ENCODE measurements around the gene ZFP3. TPM values are rescaled to one million over a fixed set of nuclear protein-coding genes. Genes with fewer than 3 reads are reported as not detected.
"Not testable (repeated sequence)": the region's sequence is repeated elsewhere in the genome, so short reads cannot be mapped to it uniquely, and the experiment has no call there.

ZFP3 gene
- total RNA-seq, 2 experiments from 2014 or later, result 2.9 to 3.4 TPM

DNA sequence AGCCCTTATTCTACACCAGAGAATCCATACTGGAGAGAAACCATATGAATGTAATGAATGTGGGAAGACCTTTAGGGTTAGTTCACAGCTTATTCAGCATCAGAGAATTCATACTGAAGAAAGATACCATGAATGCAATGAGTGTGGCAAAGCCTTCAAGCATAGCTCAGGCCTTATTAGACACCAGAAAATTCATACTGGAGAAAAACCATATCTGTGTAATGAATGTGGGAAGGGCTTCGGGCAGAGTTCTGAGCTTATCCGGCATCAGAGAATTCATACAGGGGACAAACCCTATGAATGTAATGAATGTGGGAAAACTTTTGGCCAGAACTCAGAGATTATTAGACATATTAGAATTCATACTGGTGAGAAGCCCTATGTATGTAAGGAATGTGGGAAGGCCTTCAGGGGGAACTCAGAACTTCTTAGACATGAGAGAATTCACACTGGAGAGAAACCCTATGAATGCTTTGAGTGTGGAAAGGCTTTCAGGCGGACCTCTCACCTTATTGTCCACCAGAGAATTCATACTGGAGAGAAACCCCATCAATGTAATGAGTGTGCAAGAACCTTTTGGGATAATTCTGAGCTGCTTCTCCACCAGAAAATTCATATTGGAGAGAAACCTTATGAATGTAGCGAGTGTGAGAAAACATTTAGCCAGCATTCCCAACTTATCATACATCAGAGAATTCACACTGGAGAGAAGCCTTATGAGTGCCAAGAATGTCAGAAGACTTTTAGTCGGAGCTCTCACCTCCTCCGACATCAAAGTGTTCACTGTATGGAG is 14.1 kb downstream of the ZFP3 start:
- POLR2A ChIA-PET, result interaction anchor here (1.0 kb wide), 1 partner anchor 14 kb away, joined by 3 read pairs; the partner anchor contains the start of gene ZFP3
- H3K9me3 Mint-ChIP-seq, result peaks cover 78% of the 10 kb centered on the region
- CTCF ChIA-PET, result no interaction called here
- DNase-seq, result no peak
- no peak overlapping the region for H3K4me3 Mint-ChIP-seq
- peaks cover 18% of the 10 kb centered on the region for H3K27me3 Mint-ChIP-seq
- peaks cover 76% of the 10 kb centered on the region for H3K36me3 Mint-ChIP-seq (ENCODE audit: low read depth)
- H3K27ac Mint-ChIP-seq, result no peak overlapping the region
- H3K4me1 Mint-ChIP-seq, result no peaks in the 10 kb centered on the region

DNA sequence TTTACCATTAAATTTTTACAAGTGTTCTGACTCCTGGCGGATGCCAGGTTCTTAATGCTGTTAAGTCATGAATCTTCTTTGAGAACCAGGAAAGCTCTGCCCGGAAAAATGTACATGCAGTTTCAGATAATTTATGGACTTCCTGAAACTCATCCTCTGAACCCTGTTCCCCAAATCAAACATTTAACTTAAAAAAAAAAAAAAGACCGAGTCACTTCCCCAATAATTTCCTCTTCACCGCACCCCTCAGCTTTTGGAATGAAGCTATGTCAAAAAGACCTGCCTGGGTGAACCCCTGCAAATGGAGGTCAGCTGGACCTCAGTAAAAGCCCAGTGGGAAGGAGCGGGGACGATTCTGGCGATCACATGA is 18.4 kb downstream of the ZFP3 start:
- Mint-ChIP-seq H3K4me3 (no peak overlapping the region), H3K27ac (no peak overlapping the region), H3K36me3 (ENCODE audit: low read depth) (peaks cover 46% of the 10 kb centered on the region), H3K4me1 (no peaks in the 10 kb centered on the region), H3K27me3 (peaks cover 19% of the 10 kb centered on the region), H3K9me3 (peaks cover 60% of the 10 kb centered on the region)
- no peak for DNase-seq
- CTCF ChIA-PET, result no interaction called here
- POLR2A ChIA-PET, result no interaction called here

DNA sequence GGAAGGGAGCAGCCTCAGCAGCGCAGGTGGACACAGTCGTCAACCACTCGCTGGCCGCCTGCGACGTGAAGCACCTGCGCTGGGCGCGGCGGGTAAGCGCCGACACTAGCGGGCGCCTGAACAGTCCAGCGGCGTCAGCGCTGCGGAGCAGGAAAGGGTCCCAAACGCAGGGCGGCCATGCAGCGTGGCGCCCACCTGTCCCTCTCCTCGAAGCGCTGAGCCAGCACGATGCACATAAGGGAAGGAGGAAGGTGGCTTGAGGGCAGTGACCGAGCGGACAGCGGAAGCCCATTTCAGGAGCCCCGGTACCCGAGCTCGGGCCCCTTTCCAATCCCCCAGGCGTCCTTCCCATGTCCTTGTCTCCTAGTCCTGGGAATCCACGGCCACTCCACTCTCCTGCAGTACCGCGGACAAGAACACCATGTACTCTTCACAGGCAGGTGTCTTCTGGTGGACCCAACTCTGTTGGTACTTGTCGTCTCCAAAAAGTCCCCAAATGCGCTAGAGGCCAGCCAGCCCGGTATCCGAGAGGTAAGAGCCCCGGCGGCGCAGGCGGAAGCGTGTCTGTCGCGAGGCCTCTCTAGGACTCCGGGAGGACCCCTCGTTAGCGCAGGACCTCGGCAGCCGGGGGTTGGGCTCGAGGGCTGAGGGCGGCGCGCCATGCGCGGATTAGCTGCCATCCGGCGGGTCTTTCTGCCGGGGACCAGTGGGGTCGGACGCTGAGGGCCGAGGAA is 19.0 kb downstream of the ZFP3 start:
- Mint-ChIP-seq H3K27me3 (peaks cover 19% of the 10 kb centered on the region), H3K9me3 (peaks cover 56% of the 10 kb centered on the region), H3K4me3 (no peak overlapping the region), H3K36me3 (ENCODE audit: low read depth) (peaks cover 40% of the 10 kb centered on the region), H3K27ac (no peak overlapping the region), H3K4me1 (no peaks in the 10 kb centered on the region)
- ChIA-PET POLR2A (interaction anchor here (0.6 kb wide), 1 partner anchor 40 kb away, joined by 4 read pairs; no protein-coding TSS in a partner anchor), CTCF (no interaction called here)
- DNase-seq, result no peak

DNA sequence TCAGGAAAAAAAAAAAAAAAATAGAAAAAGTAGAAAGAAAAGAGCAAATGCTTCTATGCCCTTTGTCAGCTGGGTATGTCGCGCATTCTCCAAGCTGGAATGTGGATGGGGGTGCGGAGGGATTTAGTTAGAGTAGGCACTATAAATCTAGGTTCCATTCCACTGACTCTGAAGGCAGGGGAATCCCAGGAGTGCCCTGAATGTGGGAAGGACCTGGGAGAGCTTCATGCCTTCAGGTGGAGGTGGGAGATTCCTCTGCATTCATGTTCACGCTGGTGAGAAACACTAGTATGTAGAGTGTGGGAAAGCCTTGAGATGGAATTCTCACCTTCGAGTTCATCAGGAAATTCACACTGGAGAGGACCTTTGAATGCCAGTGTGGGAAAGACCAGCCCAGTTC is 21.0 kb downstream of the ZFP3 start:
- Mint-ChIP-seq H3K9me3 (peaks cover 50% of the 10 kb centered on the region), H3K27me3 (peaks cover 19% of the 10 kb centered on the region), H3K36me3 (ENCODE audit: low read depth) (peaks cover 31% of the 10 kb centered on the region), H3K4me1 (no peaks in the 10 kb centered on the region), H3K4me3 (no peak overlapping the region), H3K27ac (no peak overlapping the region)
- CTCF ChIA-PET, result no interaction called here
- DNase-seq, result no peak
- POLR2A ChIA-PET, result no interaction called here

DNA sequence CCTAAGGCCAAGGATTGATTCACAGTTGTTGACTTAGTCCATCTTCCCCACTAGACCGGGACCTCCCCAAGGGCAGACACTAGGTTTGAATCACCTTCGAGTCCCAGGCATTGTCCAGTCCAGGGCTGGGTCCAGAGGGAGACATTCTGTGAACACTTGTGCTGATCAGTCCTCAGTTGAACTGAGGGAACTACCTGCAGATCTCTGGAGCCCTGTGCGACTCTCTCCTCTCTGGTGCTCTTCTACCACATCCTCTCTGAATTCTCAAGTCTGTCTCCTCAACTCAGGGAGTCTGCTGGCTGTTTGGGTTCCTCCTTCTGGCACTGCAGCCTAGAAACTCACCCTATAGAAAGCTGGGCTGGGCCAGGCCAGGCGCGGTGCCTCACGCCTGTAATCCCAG is 22.6 kb downstream of the ZFP3 start:
- Mint-ChIP-seq H3K9me3 (peaks cover 45% of the 10 kb centered on the region), H3K4me1 (no peaks in the 10 kb centered on the region), H3K36me3 (ENCODE audit: low read depth) (peaks cover 37% of the 10 kb centered on the region), H3K27ac (no peak overlapping the region), H3K27me3 (peaks cover 13% of the 10 kb centered on the region), H3K4me3 (no peak overlapping the region)
- DNase-seq, result no peak
- CTCF ChIA-PET, result no interaction called here
- POLR2A ChIA-PET, result no interaction called here

DNA sequence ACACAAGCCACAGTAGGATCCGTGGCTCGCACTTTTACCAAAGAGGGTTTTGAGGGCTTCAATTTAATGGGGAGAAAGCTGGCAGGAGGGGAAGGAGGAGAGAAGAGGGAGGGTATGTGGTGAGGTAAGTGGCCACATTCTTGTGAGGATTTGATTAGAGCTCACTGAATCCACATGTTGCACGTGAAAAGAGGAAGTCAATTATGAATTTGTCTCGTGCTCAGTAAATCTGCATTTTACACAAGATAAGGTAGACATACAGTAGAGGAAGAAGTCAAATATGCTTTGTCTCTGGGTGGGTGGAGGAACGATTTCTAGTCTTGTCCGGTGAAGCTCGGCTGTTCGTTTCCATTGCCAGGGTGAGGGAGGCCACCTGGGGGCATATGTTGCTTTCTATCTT is 32.5 kb downstream of the ZFP3 start:
- peaks cover 21% of the 10 kb centered on the region for H3K4me1 Mint-ChIP-seq
- H3K27ac Mint-ChIP-seq, result peak overlapping the region; percentile 6
- peaks cover 31% of the 10 kb centered on the region for H3K9me3 Mint-ChIP-seq
- ChIA-PET CTCF (interaction anchor here (1.1 kb wide), 1 partner anchor 81 kb away, joined by 4 read pairs; the partner anchor contains the start of gene ZNF594), POLR2A (interaction anchor here (0.7 to 1.3 kb wide), 7 partner anchors 17 to 171 kb away, joined by 3 to 7 read pairs (median 3); partner anchors contain the start of genes RNF167 and SLC25A11)
- peak overlapping the region; percentile 74 for H3K4me3 Mint-ChIP-seq
- H3K36me3 Mint-ChIP-seq (ENCODE audit: low read depth), result peaks cover 79% of the 10 kb centered on the region
- H3K27me3 Mint-ChIP-seq, result peaks cover 4% of the 10 kb centered on the region
- no peak for DNase-seq

DNA sequence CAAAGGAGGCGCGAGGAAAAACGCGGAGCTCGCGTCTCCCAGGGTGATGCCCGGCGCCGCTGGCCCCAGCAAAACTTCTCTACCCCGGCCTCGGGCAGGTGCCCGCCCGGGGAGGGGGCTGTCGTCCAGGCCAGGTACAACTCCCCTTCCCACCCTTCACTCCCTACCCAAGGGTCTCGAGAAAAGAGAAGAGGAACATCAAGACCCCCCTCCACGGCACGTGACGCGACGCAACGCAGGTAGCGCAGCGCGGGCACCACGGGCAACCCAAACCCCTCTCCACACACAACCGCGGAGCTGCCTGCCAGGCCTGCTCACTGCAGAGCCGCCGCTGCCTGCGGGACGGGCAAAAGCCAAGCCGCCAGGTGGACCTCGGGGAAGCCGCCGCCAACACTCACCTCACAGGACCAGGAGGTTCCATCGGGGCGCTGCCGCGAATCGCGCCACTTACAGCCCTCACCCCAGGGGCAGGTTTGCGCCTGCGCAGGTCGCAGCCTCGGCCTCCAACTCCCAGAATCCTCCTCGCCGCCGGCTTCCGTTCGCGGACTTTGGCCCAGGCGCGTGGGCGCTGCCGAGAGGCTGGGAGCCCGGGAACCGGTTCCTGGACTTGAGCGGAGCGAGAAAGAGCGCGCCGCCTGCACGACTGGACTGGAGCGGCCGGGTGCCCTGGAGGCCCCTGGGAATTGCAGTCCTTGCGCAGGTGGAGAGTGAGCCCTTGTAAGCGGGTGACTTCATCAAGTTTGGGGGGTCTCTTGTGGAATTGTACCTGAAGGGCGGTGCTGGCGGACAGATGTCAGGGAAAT is 33.3 kb downstream of the ZFP3 start, which contains the start of gene ZNF232:
TSS of gene ZNF232 (minus strand) at position 477 of the 803 bp plus-strand sequence. CDS start at position 421, 56 bp downstream.
- ChIA-PET CTCF (interaction anchor here (1.1 kb wide), 1 partner anchor 80 kb away, joined by 4 read pairs; the partner anchor contains the start of gene ZNF594), POLR2A (interaction anchor here (0.5 to 3.3 kb wide), 10 partner anchors 17 to 201 kb away, joined by 3 to 10 read pairs (median 3); partner anchors contain the start of genes RNF167, SLC25A11 and ZFP3)
- peak within 1 kb of the TSS; percentile 74 for H3K4me3 Mint-ChIP-seq
- peak; percentile 92 for DNase-seq
- H3K27ac Mint-ChIP-seq, result peak within 1 kb of the TSS; percentile 56
- peaks cover 72% of the 10 kb centered on the region for H3K36me3 Mint-ChIP-seq (ENCODE audit: low read depth)
- H3K9me3 Mint-ChIP-seq, result peaks cover 23% of the 10 kb centered on the region
- peaks cover 8% of the 10 kb centered on the region for H3K27me3 Mint-ChIP-seq
- peaks cover 21% of the 10 kb centered on the region for H3K4me1 Mint-ChIP-seq

DNA sequence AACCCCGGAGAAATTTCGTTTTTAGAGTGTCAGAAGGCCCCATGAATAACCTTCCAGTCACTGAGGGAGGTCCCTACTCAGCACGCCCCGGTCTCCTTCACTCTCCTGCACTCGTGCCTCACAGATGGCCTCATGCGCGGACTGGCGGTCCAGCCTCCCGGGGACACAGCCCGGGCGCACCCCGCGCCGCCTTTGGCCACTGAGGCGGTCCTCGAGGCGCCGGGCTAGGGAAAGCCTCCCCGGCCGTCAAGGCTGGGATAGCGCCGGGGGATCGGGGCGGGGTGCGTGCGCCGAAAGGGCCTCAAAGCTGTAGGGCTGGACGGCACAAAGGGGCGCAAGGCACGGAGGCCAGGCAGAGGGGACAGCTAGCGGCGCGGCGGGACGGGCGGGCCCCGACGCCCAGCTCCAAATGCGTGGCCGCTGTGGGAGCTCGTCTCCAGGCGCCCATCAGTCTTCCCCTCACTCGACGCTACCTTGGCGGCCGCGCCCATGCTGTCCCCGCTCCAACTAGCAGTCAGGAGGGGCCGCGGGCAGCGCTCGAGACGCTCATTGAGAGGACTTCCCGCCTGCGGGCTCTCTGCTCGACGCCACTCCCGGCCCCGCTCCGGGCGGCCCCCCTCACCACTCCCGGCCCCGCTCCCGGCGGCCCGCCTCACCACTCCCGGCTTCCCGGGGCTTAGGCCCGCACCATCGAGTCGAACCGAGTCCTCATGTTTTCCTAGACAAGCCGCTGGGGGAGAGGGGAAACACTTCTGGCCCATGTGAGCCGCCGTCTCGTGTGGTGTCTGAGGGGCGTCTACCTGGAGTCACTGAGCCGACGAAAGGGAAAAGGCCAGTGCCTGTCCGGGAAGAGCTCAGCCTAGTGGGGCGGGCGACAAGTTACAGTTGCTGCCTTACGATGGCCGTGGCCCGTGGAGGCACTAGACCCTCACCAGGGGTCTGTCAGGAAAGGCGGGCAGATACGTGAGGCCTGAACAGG is 37.7 kb downstream of the ZFP3 start, which contains the start of gene USP6:
TSS of gene USP6 (plus strand) at position 360 of the 979 bp plus-strand sequence. CDS start 14,336 bp downstream, outside the sequence.
- peaks cover 34% of the 10 kb centered on the region for H3K27me3 Mint-ChIP-seq
- H3K9me3 Mint-ChIP-seq, result peaks cover 4% of the 10 kb centered on the region
- H3K27ac Mint-ChIP-seq, result no peak within 1 kb of the TSS
- no peak within 1 kb of the TSS for H3K4me3 Mint-ChIP-seq
- CTCF ChIA-PET, result no interaction called here
- DNase-seq, result no peak
- peaks cover 14% of the 10 kb centered on the region for H3K4me1 Mint-ChIP-seq
- peaks cover 29% of the 10 kb centered on the region for H3K36me3 Mint-ChIP-seq (ENCODE audit: low read depth)
- POLR2A ChIA-PET, result no interaction called here

DNA sequence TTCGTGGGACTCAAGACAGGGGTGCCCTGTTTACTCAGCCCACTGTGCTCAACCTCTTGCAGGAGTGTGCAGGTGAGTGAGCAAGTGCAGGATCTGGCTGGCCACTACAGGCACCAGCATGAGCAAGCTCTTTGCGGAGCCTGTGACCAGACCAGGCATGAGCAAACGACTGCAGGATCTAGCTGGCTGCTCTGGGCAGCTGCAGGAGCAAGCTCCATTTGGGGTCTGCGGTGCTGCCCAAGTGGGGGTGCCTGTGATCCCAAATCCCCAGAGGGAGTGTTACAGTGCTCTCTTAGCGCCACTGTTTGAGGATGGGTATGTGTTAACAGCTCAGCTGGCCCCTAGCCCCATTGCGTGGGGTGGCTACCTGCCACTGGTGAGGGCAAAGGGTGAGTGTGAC is 40.0 kb downstream of the ZFP3 start:
- H3K27me3 Mint-ChIP-seq, result peaks cover 47% of the 10 kb centered on the region
- H3K27ac Mint-ChIP-seq, result no peak overlapping the region
- H3K4me3 Mint-ChIP-seq, result no peak overlapping the region
- ChIA-PET POLR2A (no interaction called here), CTCF (no interaction called here)
- H3K36me3 Mint-ChIP-seq (ENCODE audit: low read depth), result peaks cover 22% of the 10 kb centered on the region
- no peak for DNase-seq
- H3K4me1 Mint-ChIP-seq, result peaks cover 2% of the 10 kb centered on the region
- H3K9me3 Mint-ChIP-seq, result peaks cover 4% of the 10 kb centered on the region

DNA sequence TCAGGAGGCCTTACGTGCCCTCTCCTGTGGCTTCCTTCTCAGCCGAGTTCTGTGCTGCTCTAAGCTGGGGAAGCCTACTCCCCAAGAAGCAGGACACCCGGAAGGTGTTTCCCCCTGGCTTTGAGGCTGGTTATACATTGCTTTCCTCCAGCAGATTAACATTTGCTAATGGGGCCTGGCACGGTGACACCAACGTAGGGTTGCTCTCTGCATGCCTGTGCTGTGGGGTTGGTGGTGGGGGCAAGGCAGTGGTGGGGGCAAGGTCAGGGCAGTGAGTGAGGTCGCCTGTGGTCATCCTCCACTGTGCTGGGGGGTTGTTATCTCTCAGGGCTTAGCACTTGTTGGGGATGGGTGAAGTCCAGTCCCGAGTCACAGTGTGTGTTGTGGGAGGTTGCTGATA is 41.8 kb downstream of the ZFP3 start:
- H3K27ac Mint-ChIP-seq, result no peak overlapping the region
- peaks cover 2% of the 10 kb centered on the region for H3K4me1 Mint-ChIP-seq
- H3K36me3 Mint-ChIP-seq (ENCODE audit: low read depth), result peaks cover 4% of the 10 kb centered on the region
- H3K4me3 Mint-ChIP-seq, result no peak overlapping the region
- H3K9me3 Mint-ChIP-seq, result peaks cover under 1% of the 10 kb centered on the region
- DNase-seq, result no peak
- ChIA-PET CTCF (no interaction called here), POLR2A (no interaction called here)
- peaks cover 60% of the 10 kb centered on the region for H3K27me3 Mint-ChIP-seq

DNA sequence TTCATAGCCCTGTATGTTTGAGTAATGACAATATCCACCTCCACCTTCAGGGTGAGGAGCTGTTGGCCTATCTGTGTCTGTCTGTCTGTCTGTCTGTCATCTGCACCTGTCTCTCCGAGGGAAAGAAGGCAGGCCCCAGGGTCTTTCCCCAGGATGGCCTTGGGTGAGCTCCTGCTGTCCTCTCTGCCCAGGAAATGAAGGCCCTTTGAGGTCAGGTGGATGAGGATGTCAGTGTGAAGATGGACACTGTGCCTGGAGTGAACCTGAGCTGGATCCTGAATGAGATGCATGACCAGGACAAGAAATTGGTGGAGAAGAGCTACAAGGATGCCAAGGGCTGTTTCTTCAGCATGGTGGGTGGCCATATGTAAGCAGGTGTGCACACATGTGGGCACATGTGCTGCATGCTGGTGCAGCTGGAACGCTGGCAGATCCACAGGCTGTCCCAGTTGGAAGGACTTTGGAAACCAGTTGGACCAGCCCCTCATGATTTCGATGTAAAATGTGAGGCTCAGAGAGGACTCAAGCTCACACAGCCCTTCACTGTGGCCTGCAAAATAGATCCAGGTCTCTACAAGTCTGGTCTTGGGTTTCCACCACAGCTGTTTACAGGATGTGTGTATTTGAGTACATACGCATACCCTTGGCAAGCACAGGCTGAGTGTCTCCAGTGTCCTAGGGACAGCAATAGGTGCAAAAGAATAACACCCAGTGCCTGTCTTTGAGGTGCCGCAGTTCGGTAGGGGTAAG is 42.3 kb downstream of the ZFP3 start:
- H3K36me3 Mint-ChIP-seq (ENCODE audit: low read depth); DNase-seq; H3K9me3 Mint-ChIP-seq; H3K27ac Mint-ChIP-seq; H3K4me1 Mint-ChIP-seq; H3K4me3 Mint-ChIP-seq; POLR2A ChIA-PET: not testable (repeated sequence)
- CTCF ChIA-PET, result interaction anchor here (0.6 kb wide), 1 partner anchor 155 kb away, joined by 5 read pairs; no protein-coding TSS in a partner anchor
- H3K27me3 Mint-ChIP-seq, result peaks cover 58% of the 10 kb centered on the region
